Retinal pigment epithelial cell (primary cell): Measurements from ENCODE around the gene TMEM18.

ENCODE experiments used
- DNase-seq: peaks from one replicate; pipeline ENCODE4 v3.0.0-alpha.2; 2010; ENCODE audit warnings: low read depth
- H3K4me3 ChIP-seq: 2 replicates; pipeline ENCODE4 v1.5.1; 2011; ENCODE audit warnings: mild to moderate bottlenecking, low read length, control low read depth, moderate library complexity
- CTCF ChIP-seq: conservative IDR thresholded peaks from 2 replicates; pipeline ENCODE4 v1.5.1; 2011; ENCODE audit warnings: low read depth, low read length, control low read depth, inconsistent platforms

Gene TMEM18

DNA sequence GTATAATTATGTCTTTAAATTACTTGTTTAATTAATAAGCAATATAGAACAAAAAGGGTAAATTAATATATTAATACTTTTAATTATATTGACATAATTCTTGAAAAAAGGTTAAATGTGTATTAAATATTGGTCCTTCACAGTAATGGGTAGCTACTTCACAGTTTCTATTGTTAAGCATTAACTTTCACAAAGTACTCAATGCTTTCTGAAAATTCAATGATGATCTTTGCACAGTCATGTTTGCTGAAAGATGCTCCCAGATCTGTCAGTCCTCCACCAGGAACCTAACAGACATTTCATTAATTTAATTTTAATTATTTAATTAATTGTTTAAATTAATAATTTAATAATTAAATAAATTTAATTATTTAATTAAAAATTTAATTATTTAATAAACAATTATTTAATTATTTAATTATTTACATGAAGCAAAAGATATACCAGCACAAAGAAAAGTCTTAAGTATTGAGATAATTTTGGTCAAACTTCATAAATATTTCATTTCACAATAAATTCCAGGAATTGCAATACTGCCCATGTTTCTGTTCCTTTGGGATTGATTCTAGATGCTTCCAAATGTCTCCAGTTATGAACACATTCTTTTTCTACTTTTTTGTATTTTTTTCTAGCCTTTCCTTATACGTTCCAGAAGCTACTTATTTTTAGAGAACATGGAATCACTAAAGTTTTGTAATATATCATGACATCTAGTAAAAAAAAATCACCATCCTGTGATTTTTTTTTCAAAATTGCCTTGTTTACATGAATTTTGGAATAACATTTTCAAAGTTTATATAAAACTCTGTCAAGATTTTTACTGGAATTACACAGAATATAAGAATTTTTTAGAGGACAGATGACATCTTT lies 46.5 kb downstream of the TMEM18 start:
- DNase-seq: no peak
- no peak for TF ChIP-seq CTCF
- no peak overlapping the region for H3K4me3 ChIP-seq

- H3K4me3 ChIP-seq: no peak overlapping the region
- no peak for TF ChIP-seq CTCF
- no peak for DNase-seq
These were observed 47.2 kb downstream of the TMEM18 start for GRCh38 chr2:629961-630360.

- TF ChIP-seq CTCF: no peak
- no peak for DNase-seq
- H3K4me3 ChIP-seq: no peak overlapping the region
These were observed 48.6 kb downstream of the TMEM18 start for GRCh38 chr2:628651-629050.

DNA sequence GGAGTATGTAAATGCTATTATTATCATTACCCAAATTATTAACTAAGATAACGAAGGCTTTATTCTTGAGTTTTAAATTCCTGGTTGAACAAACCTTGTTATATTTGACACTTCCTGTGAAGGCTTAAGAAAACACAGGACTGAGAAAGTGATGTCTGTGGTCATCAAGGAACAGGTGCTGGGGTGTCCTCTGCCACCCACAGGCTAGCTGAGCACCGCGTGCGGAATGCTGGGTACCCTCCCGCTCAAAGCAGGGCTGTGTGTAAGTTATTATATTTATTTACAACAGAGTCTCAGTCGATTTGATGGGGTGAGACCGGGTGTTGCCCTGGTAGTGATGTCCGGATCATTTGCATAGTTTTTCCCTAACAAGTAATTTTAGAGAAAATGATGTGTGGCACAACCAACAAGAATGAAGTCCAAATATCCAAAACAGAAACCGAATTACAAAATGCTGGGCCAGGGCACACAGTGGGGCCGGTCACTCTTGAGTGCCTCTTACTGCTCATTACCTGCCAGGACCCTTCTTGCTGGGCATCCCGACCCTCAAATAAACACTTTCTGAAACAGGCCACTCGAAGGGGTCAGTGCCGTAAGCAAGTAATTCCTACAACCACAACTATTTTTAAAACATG lies 49.2 kb downstream of the TMEM18 start:
- DNase-seq: no peak
- TF ChIP-seq CTCF: no peak

GRCh38 chr2:627340-627709 lies 49.9 kb downstream of the TMEM18 start:
- no peak overlapping the region for H3K4me3 ChIP-seq
- no peak for DNase-seq
- TF ChIP-seq CTCF: no peak

More for the DNA sequence above, 49.2 kb downstream of the TMEM18 start:
- H3K4me3 ChIP-seq: no peak overlapping the region

- no peak for TF ChIP-seq CTCF
- no peak for DNase-seq
- no peak overlapping the region for H3K4me3 ChIP-seq
These were observed 50.5 kb downstream of the TMEM18 start for GRCh38 chr2:626491-627339.
